Kidney (tissue), 14 donors: ENCODE results near the gene SEZ6L2. TPM values are rescaled to one million over a fixed set of nuclear protein-coding genes. Genes with fewer than 3 reads are reported as not detected.

Experiments used
- DNase-seq, 5 donors: peaks; one replicate each; pipeline ENCODE4 v3.0.0-alpha.2; 2013 to 2020
- FAIRE-seq: peaks from 2 replicates; lab custom pipeline; 2012; peaks lifted over from hg19 to GRCh38; lab: Jason Lieb, UNC
- H3K27ac ChIP-seq, 2 donors: one replicate each; pipeline ENCODE4 v1.7.0; 2013; ENCODE audit warnings: low read depth in 2 of 2, low read length in 2 of 2, inconsistent platforms in 1 of 2
- H3K27me3 ChIP-seq: one replicate; pipeline ENCODE4 v1.7.1; 2013; ENCODE audit warnings: low read length, inconsistent platforms; ENCODE audit not compliant: control insufficient read depth, insufficient read depth
- H3K36me3 ChIP-seq, 3 donors: one replicate each; pipeline versions ENCODE4 v1.7.0 to v1.7.1; 2013; ENCODE audit warnings: low read length in 3 of 3, control low read depth in 1 of 3, inconsistent platforms in 1 of 3; ENCODE audit not compliant: insufficient read depth in 3 of 3, control insufficient read depth in 2 of 3
- H3K4me1 ChIP-seq, 3 donors: one replicate each; pipeline versions ENCODE4 v1.7.0 to v1.7.1; 2013; ENCODE audit warnings: low read length in 3 of 3, inconsistent platforms in 1 of 3, low read depth in 1 of 3; ENCODE audit not compliant: control insufficient read depth in 2 of 3, insufficient read depth in 2 of 3
- H3K4me3 ChIP-seq, 3 donors: one replicate each; pipeline versions ENCODE4 v1.7.0 to v1.8.1; 2013; ENCODE audit warnings: low read length in 3 of 3, control low read depth in 1 of 3, inconsistent platforms in 1 of 3
- H3K9ac ChIP-seq, 3 donors: one replicate each; pipeline versions ENCODE4 v1.7.0 to v1.7.1; 2013; ENCODE audit warnings: low read length in 3 of 3, control low read depth in 1 of 3, inconsistent platforms in 1 of 3
- H3K9me3 ChIP-seq, 3 donors: one replicate each; pipeline versions ENCODE4 v1.7.0 to v1.7.1; 2013; ENCODE audit warnings: low read length in 3 of 3, control low read depth in 1 of 3, inconsistent platforms in 1 of 3; ENCODE audit not compliant: control insufficient read depth in 2 of 3, insufficient read depth in 1 of 3
- intact Hi-C: fragments of 100-400 bp; cut with DNase I; formaldehyde crosslinking; loops from one replicate; pipeline ENCODE4 v1.11.1; 2022
- polyA plus RNA-seq: library from polyadenylated mRNA; stranded (reverse); fragments of 350-450 nt; fragmentation: Illumina TruSeq; extraction: RNeasy Lipid Tissue Mini Kit (QIAGEN cat#74804); gene quantifications from one replicate; pipeline ENCODE4 v1.2.3, GENCODE V29; 2014; ENCODE audit warnings: low read depth, low replicate concordance; ENCODE audit not compliant: insufficient read depth
- total RNA-seq: library from RNA; stranded (reverse); fragmentation: NEBNext Ultra II Directional; extraction: Animal tissue kit (Norgen Biotek cat#: 25700); gene quantifications from one replicate; pipeline ENCODE4 v1.2.1, GENCODE V29; 2021
- TF ChIP-seq, protein P1 (sequence below): IDR thresholded peaks from 3 replicates; pipeline ENCODE4 v1.5.1; 2012; ENCODE audit warnings: mild to moderate bottlenecking, moderate library complexity, borderline replicate concordance; ENCODE audit not compliant: insufficient read depth; ENCODE audit errors: extremely low read depth
- donor health status: control.
- donor health status: control.
- donor health status: control.
- donor health status: control.
- donor health status: control.
- donor health status: DM: yes; HTN: yes; CAD: no.
- donor health status: Normal renal cell carcinoma (clear cell type).

The SEZ6L2 gene
- total and polyA plus RNA-seq, 2 donors from 2014 or later, result 9.1 to 32.4 TPM

DNA sequence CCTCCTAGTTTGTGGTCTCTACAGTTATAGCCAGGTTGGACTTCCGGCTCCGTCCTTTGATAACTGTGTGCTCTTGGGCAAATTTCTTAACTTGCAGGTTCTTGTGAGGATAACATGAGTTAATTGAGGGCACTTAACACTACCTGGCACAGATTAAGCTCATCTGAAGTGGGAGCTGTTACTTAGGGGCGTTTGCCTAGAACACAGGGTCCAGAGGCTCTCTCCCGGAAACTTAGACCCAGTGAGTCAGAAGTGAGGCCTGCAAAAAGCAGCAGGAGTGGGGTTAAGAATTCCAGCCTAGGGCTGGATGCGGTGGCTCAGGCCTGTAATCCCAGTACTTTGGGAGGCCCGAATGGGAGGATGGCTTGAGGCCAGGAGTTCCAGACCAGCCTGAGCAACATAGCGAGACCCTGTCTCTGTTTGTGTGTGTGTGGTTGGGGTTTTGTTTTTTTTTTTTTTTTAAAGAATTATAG, 77.7 kb downstream of the SEZ6L2 start:
- peak in 1 of 5 donors; percentile 77 for DNase-seq
- no peak for FAIRE-seq
- Histone ChIP-seq H3K36me3 (peaks cover 0 to 9% (median 0%) of the 10 kb centered on the region in 3 donors), H3K9ac (peak overlapping the region in 2 of 3 donors; percentile 20 to 86), H3K27me3 (no peaks in the 10 kb centered on the region), H3K9me3 (no peaks in the 10 kb centered on the region), H3K4me1 (peaks cover 0 to 41% (median 27%) of the 10 kb centered on the region in 3 donors), H3K27ac (peak overlapping the region; percentile 87 to 90), H3K4me3 (peak overlapping the region in 2 of 3 donors; percentile 84 to 86)
- TF ChIP-seq, protein P1, sequence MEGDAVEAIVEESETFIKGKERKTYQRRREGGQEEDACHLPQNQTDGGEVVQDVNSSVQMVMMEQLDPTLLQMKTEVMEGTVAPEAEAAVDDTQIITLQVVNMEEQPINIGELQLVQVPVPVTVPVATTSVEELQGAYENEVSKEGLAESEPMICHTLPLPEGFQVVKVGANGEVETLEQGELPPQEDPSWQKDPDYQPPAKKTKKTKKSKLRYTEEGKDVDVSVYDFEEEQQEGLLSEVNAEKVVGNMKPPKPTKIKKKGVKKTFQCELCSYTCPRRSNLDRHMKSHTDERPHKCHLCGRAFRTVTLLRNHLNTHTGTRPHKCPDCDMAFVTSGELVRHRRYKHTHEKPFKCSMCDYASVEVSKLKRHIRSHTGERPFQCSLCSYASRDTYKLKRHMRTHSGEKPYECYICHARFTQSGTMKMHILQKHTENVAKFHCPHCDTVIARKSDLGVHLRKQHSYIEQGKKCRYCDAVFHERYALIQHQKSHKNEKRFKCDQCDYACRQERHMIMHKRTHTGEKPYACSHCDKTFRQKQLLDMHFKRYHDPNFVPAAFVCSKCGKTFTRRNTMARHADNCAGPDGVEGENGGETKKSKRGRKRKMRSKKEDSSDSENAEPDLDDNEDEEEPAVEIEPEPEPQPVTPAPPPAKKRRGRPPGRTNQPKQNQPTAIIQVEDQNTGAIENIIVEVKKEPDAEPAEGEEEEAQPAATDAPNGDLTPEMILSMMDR, result no peak
- intact Hi-C loops, result no loop called here

Other genes with a start within 250 kb of the SEZ6L2 start
- gene SPN, start 236.3 kb downstream of the SEZ6L2 start, total RNA-seq, result 8.8 TPM
- 1.0 TPM for gene SPN, start 236.3 kb downstream of the SEZ6L2 start, polyA plus RNA-seq
- 13.9 TPM for gene QPRT, start 220.4 kb downstream of the SEZ6L2 start, total RNA-seq
- 168 TPM for gene QPRT, start 220.4 kb downstream of the SEZ6L2 start, polyA plus RNA-seq
- gene C16orf54, start 153.6 kb downstream of the SEZ6L2 start, total RNA-seq, result 4.9 TPM
- gene C16orf54, start 153.6 kb downstream of the SEZ6L2 start, polyA plus RNA-seq, result 0.39 TPM
- not detected for gene ZG16, start 121.3 kb downstream of the SEZ6L2 start, total RNA-seq
- gene ZG16, start 121.3 kb downstream of the SEZ6L2 start, polyA plus RNA-seq, result not detected
- 32.3 TPM for gene KIF22, start 108.8 kb downstream of the SEZ6L2 start, total RNA-seq
- gene KIF22, start 108.8 kb downstream of the SEZ6L2 start, polyA plus RNA-seq, result 42.9 TPM
- gene MAZ, start 93.0 kb downstream of the SEZ6L2 start, total RNA-seq, result 137 TPM
- 85.5 TPM for gene MAZ, start 93.0 kb downstream of the SEZ6L2 start, polyA plus RNA-seq
- 1.9 TPM for gene PRRT2, start 87.4 kb downstream of the SEZ6L2 start, total RNA-seq
- 0.88 TPM for gene PRRT2, start 87.4 kb downstream of the SEZ6L2 start, polyA plus RNA-seq
- 23.5 TPM for gene PAGR1, start 83.4 kb downstream of the SEZ6L2 start, total RNA-seq
- 30.0 TPM for gene PAGR1, start 83.4 kb downstream of the SEZ6L2 start, polyA plus RNA-seq
- 271 TPM for gene MVP, start 79.1 kb downstream of the SEZ6L2 start, total RNA-seq
- 123 TPM for gene MVP, start 79.1 kb downstream of the SEZ6L2 start, polyA plus RNA-seq
- gene CDIPT, start 36.3 kb downstream of the SEZ6L2 start, total RNA-seq, result 85.9 TPM
- gene CDIPT, start 36.3 kb downstream of the SEZ6L2 start, polyA plus RNA-seq, result 148 TPM
- gene ASPHD1, start 938 bp upstream of the SEZ6L2 start, total RNA-seq, result 8.9 TPM
- 6.1 TPM for gene ASPHD1, start 938 bp upstream of the SEZ6L2 start, polyA plus RNA-seq
- 25.8 TPM for gene KCTD13, start 26.7 kb upstream of the SEZ6L2 start, total RNA-seq
- gene KCTD13, start 26.7 kb upstream of the SEZ6L2 start, polyA plus RNA-seq, result 9.9 TPM
- 127 TPM for gene TMEM219, start 62.5 kb upstream of the SEZ6L2 start, total RNA-seq
- gene TMEM219, start 62.5 kb upstream of the SEZ6L2 start, polyA plus RNA-seq, result 288 TPM
- 54.3 TPM for gene TAOK2, start 74.3 kb upstream of the SEZ6L2 start, total RNA-seq
- gene TAOK2, start 74.3 kb upstream of the SEZ6L2 start, polyA plus RNA-seq, result 19.6 TPM
- 16.0 TPM for gene HIRIP3, start 96.1 kb upstream of the SEZ6L2 start, total RNA-seq
- 18.7 TPM for gene HIRIP3, start 96.1 kb upstream of the SEZ6L2 start, polyA plus RNA-seq
- gene INO80E, start 96.7 kb upstream of the SEZ6L2 start, total RNA-seq, result 74.1 TPM
- gene INO80E, start 96.7 kb upstream of the SEZ6L2 start, polyA plus RNA-seq, result 52.7 TPM
- gene DOC2A, start 111.5 kb upstream of the SEZ6L2 start, total RNA-seq, result 1.9 TPM
- gene DOC2A, start 111.5 kb upstream of the SEZ6L2 start, polyA plus RNA-seq, result 3.5 TPM
- gene C16orf92, start 123.6 kb upstream of the SEZ6L2 start, total RNA-seq, result not detected
- not detected for gene C16orf92, start 123.6 kb upstream of the SEZ6L2 start, polyA plus RNA-seq
- gene TLCD3B, start 131.7 kb upstream of the SEZ6L2 start, total RNA-seq, result not detected
- not detected for gene TLCD3B, start 131.7 kb upstream of the SEZ6L2 start, polyA plus RNA-seq
- gene ALDOA, start 166.2 kb upstream of the SEZ6L2 start, total RNA-seq, result 1,017 TPM
- gene ALDOA, start 166.2 kb upstream of the SEZ6L2 start, polyA plus RNA-seq, result 1,506 TPM
- 78.8 TPM for gene PPP4C, start 176.4 kb upstream of the SEZ6L2 start, total RNA-seq
- 107 TPM for gene PPP4C, start 176.4 kb upstream of the SEZ6L2 start, polyA plus RNA-seq
- gene TBX6, start 192.4 kb upstream of the SEZ6L2 start, total RNA-seq, result 1.6 TPM
- gene TBX6, start 192.4 kb upstream of the SEZ6L2 start, polyA plus RNA-seq, result 0.62 TPM
- gene YPEL3, start 196.7 kb upstream of the SEZ6L2 start, total RNA-seq, result 40.0 TPM
- 107 TPM for gene YPEL3, start 196.7 kb upstream of the SEZ6L2 start, polyA plus RNA-seq
- 3.6 TPM for gene GDPD3, start 214.0 kb upstream of the SEZ6L2 start, total RNA-seq
- gene GDPD3, start 214.0 kb upstream of the SEZ6L2 start, polyA plus RNA-seq, result 17.7 TPM
- gene MAPK3, start 223.7 kb upstream of the SEZ6L2 start, total RNA-seq, result 77.7 TPM
- 90.0 TPM for gene MAPK3, start 223.7 kb upstream of the SEZ6L2 start, polyA plus RNA-seq